Ectodermal cell (in vitro differentiated cells): Measurements from ENCODE around the gene COPS7B. TPM values are rescaled to one million over a fixed set of nuclear protein-coding genes. Genes with fewer than 3 reads are reported as not detected.
"Not testable (repeated sequence)": the region's sequence is repeated elsewhere in the genome, so short reads cannot be mapped to it uniquely, and the experiment has no call there.

Source experiments
- H3K27ac ChIP-seq: 2 replicates; pipeline ENCODE4 v1.7.0; 2013; ENCODE audit warnings: mild to moderate bottlenecking, low read depth, low read length; ENCODE audit not compliant: insufficient read depth, poor library complexity, severe bottlenecking
- H3K27me3 ChIP-seq: 2 replicates; pipeline ENCODE4 v1.7.0; 2013; ENCODE audit warnings: mild to moderate bottlenecking, low read length; ENCODE audit not compliant: insufficient read depth, control insufficient read depth, poor library complexity, severe bottlenecking
- H3K36me3 ChIP-seq: one replicate; pipeline ENCODE4 v1.7.0; 2013; ENCODE audit warnings: low read length; ENCODE audit not compliant: control insufficient read depth, insufficient read depth
- H3K4me1 ChIP-seq: one replicate; pipeline ENCODE4 v1.7.0; 2013; ENCODE audit warnings: low read length; ENCODE audit not compliant: control insufficient read depth, insufficient read depth
- H3K4me3 ChIP-seq: 2 replicates; pipeline ENCODE4 v1.7.0; 2013; ENCODE audit warnings: low read depth, low read length, control low read depth; ENCODE audit not compliant: insufficient read depth
- H3K9me3 ChIP-seq: 2 replicates; pipeline ENCODE4 v1.7.0; 2013; ENCODE audit warnings: mild to moderate bottlenecking, low read length, moderate library complexity; ENCODE audit not compliant: control insufficient read depth
- WGBS, 2 experiments: methylation state at CpG; one replicate each; pipeline ENCODE4 v1.1.7; 2013; ENCODE audit warnings: missing lambda C conversion rate in 2 of 2; 5-methylcytosine and 5-hydroxymethylcytosine counted together
- polyA plus RNA-seq, 4 experiments: library from polyadenylated mRNA; stranded (reverse); fragments of 50-300 nt; gene quantifications; one replicate each; pipeline ENCODE4 v1.2.3, GENCODE V29; 2013

The COPS7B gene
- 82.2 TPM for polyA plus RNA-seq (2013, experiment 1 of 4)
- 80.3 TPM for polyA plus RNA-seq (2013, experiment 2 of 4)
- 65.3 TPM for polyA plus RNA-seq (2013, experiment 3 of 4)
- polyA plus RNA-seq (2013, experiment 4 of 4) = 70.8 TPM

DNA sequence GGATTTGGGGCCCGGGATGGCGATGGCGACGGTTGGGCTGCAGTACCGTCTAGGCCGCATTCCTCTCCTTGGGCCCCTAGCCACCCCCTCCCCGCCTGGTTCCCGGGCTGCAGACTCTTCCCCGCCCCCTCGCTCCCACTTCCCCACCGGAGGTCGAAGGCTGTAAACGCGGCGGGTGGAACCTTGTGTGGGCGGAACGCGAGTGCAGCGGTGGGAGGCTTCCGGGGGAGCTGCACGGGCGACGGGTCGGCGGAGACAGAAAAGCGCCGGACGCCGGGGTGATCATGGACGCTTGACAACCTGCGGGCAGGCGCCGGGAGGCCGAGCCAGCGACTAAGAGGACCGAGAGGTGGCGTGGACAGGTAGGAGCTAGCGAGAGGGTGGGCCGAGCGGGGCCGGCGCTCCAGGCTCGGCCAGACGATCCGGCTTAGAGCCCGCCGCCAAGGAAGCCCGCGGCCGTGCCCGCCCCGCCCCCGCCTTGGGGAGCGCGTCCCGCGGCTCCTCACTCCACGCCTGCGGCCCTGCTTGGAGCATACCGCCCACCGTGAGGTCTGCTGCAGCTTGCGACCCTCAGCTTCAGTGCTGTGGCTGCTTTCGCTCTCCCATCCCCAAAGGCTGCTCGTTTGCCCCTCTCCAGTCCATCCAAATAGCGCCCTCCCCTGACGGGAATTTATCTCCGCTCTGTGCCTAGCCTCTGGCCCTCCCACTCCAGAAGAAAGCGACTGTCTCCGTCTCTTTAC, at the start of gene COPS7B:
TSS of gene COPS7B (plus strand) at position 269 of the 740 bp plus-strand sequence. CDS start 2,126 bp downstream, outside the sequence.
- Histone ChIP-seq H3K36me3 (peaks cover 3% of the 10 kb centered on the region), H3K27me3 (no peaks in the 10 kb centered on the region), H3K4me3 (peak within 1 kb of the TSS; percentile 62), H3K4me1 (peaks cover 12% of the 10 kb centered on the region), H3K9me3 (no peaks in the 10 kb centered on the region), H3K27ac (peak within 1 kb of the TSS; percentile 87)
- 0% methylated on average over 69 of the region's 69 CpGs for WGBS, 2 experiments

DNA sequence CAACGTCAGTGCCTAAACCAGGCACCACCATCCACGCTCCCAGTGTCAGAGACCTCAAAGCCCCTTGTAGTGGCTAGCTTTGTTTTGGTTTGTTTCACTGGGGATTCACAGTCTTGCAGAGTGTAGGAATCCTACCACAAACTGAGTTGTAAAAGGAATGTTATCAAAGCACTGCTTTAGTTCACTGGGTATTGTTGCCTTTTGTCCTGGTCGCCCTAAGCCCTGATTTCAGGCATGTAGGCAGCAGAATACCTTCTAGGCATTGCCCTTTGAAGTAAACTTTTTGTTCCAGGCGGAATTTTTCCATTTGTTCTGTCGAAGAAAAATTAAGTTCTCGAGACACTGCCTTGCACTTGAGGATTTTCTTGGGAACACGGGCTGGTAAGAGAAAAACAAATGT, 48.5 kb upstream of the COPS7B start:
- H3K4me3 ChIP-seq = no peak overlapping the region

DNA sequence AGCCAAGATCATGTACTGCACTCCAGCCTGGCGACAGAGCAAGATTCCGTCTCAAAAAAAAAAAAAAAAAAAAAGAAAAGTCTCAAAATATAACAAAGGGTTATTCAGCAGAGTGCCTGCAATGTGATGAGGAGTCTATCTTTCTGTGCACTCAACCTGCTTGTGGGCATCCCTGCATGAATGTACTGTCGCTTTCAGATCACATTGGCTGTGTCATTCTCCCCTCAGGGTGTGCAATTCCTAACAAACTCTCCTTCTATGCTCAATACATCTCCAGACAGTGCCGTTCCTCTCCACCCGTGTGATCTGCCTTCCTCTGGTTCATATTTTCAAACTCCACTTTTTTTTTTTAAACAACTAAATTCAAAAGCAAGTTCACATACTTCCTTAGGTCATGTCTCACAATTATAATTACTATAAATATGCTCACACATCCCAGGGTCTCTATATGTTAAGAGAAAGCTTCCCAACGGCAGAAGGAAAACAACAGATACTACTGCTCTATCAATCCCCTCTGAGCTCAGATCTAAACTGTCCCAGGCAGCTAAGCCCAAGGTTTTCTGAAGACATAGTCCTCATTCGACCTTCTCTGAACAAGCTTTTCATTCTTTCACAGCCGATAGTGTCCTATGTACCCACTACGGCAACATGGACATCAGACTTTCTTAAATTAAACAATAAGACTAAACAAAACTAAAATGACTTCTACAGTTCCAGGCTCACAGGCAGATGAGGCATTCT, 42.7 kb upstream of the COPS7B start:
- H3K4me3 ChIP-seq = no peak overlapping the region
- no peaks in the 10 kb centered on the region for H3K9me3 ChIP-seq
- peaks cover 14% of the 10 kb centered on the region for H3K4me1 ChIP-seq
- H3K27me3 ChIP-seq = no peaks in the 10 kb centered on the region
- H3K27ac ChIP-seq = peak overlapping the region; percentile 9
- 89 to 93% methylated on average over 9 of the region's 9 CpGs for WGBS, 2 experiments
- H3K36me3 ChIP-seq = no peaks in the 10 kb centered on the region

More for the DNA sequence above, 48.5 kb upstream of the COPS7B start:
- peak overlapping the region; percentile 38 for H3K27ac ChIP-seq
- peaks cover 16% of the 10 kb centered on the region for H3K4me1 ChIP-seq
- 46 to 56% methylated on average over 5 to 7 of the region's 7 CpGs for WGBS, 2 experiments
- no peaks in the 10 kb centered on the region for H3K27me3 ChIP-seq
- no peaks in the 10 kb centered on the region for H3K36me3 ChIP-seq
- H3K9me3 ChIP-seq = no peaks in the 10 kb centered on the region

DNA sequence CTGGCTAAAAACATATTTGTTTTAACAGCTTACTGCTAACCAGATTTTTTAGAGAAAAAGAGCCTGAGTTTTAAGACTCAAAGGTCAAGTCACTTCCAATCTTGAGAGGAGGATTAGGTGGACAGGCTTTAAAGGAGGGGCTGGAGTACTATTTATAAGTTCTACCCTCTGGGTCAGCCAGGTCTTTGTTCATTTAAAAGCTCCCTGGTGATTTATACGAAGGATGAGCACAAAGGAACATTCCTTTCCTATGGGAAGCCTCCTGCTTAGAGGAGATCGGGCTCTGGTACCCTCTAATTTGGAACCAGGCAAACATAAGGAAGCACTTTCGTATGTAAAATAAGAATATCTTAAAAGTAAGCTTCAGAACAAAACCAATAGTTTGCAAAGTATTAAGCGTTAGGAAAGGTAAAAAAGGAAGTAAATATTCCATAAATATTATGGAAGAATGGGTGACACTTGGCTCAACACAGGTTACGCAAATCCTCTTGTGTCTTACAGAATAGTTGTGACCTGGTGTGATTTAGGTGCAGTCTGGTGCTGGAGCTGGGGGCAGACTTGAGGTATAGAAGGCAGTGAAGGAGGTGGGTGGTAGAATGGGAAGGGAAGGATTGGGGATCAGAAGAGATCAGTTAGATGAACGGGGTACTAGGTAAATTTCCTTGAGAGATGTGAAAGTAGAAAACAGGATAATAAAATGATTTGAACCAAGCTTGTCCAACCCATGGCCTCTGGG, 40.8 kb upstream of the COPS7B start:
- no peaks in the 10 kb centered on the region for H3K27me3 ChIP-seq
- no peaks in the 10 kb centered on the region for H3K9me3 ChIP-seq
- peak overlapping the region; percentile 47 for H3K27ac ChIP-seq
- peaks cover 14% of the 10 kb centered on the region for H3K4me1 ChIP-seq
- no peak overlapping the region for H3K4me3 ChIP-seq
- WGBS, 2 experiments = 34 to 42% methylated on average over 5 to 6 of the region's 6 CpGs
- no peaks in the 10 kb centered on the region for H3K36me3 ChIP-seq

DNA sequence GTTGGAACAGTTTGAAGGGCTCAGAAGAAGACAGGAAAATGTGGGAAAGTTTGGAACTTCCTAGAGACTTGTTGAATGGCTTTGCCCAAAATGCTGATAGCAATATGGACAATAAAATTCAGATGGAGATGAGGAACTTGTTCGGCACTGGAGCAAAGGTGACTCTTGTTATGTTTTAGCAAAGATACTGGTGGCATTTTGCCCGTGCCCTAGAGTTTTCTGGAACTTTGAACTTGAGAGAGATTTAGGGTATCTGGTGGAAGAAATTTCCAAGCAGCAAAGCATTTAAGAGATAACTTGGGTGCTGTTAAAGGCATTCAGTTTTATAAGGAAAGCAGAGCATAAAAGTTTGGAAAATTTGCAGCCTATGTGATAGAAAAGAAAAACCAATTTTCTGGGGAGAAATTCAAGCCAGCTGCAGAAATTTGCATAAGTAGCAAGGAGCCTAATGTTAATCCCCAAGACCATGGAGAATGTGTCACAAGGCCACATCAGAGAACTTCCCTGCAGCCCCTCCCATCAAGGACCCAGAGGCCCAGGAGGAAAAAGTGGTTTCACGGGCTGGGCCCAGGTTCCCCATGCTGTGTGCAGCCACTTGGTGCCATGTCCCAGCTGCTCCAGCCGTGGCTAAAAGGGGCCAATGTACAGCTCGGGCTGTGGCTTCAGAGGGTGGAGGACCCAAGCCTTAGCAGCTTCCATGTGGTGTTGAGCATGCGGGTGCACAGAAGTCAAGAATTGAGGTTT, 37.9 kb upstream of the COPS7B start:
- H3K4me1 ChIP-seq, H3K4me3 ChIP-seq, H3K9me3 ChIP-seq, H3K27ac ChIP-seq, H3K36me3 ChIP-seq, H3K27me3 ChIP-seq: not testable (repeated sequence)
- 85 to 88% methylated on average over 6 of the region's 6 CpGs for WGBS, 2 experiments

DNA sequence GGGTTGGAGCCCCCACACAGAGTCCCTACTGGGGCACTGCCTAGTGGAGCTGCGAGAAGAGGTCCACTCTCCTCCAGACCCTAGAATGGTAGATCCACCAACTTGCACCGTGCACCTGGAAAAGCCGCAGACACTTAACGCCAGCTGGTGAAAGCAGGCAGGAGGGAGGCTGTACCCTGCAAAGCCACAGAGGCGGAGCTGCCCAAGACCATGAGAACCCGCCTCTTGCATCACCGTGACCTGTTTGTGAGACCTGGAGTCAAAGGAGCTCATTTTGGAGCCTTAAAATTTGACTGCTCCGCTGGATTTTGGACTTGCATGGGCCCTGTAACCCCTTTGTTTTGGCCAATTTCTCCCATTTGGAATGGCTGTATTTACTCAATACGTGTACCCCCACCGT, 37.2 kb upstream of the COPS7B start:
- not testable (repeated sequence) for H3K27me3 ChIP-seq, H3K27ac ChIP-seq, H3K4me1 ChIP-seq, H3K4me3 ChIP-seq, H3K36me3 ChIP-seq, H3K9me3 ChIP-seq
- WGBS, 2 experiments = 95% methylated on average over 10 of the region's 10 CpGs

DNA sequence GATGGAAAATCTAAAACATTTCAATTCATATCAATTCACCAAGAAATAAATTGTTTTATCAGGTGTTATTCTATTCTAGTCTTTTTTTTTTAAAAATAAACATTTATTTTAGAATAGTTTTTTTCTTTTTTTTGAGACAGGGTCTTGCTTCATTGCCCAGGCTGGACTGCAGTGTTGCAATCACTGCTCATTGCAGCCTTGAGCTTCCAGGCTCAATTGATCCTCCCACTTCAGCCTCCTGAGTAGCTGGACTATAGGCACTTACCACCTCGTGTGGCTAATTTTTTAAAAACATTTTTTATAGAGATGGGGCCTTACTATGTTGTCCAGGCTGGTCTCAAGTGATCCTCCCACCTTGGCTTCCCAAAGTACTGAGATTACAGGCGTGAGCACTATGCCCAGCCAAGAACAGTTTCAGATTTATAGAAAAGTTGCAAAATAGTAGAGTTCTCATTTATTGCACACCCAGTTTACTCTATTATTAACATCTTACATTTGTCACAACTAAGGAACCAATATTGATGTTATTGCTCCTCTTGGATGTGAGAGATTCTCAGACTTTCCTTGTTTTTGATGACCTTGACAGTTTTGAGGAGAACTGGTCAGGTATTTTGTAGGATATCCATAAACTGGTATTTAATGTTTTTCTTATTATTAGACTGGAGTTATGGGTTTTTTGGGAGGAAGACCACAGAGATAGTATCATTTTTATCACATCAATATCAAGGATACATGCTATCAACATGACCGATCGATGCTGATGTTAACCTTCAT, 35.0 kb upstream of the COPS7B start:
- no peaks in the 10 kb centered on the region for H3K4me1 ChIP-seq
- WGBS, 2 experiments = 91 to 96% methylated on average over 4 of the region's 4 CpGs
- no peaks in the 10 kb centered on the region for H3K27me3 ChIP-seq
- no peak overlapping the region for H3K4me3 ChIP-seq
- no peak overlapping the region for H3K27ac ChIP-seq
- H3K9me3 ChIP-seq = no peaks in the 10 kb centered on the region
- no peaks in the 10 kb centered on the region for H3K36me3 ChIP-seq

DNA sequence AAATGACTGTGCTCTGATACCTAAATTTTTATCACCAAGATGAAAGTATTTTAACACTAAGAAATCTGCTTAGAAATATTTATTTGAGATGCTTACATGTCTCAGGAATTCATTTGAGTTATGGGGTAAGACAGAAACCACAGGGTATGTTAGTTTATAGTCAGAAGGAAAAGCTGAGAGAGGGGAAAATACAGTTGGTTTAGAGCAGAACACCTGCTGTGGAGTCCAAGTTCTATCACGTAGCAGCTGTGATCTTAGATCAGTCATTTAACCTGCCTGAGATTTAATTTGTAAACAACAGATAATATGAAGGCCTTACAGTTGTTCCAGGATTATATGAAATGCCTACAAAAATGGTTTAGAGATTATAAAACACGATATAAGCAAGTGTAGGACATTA, 34.2 kb upstream of the COPS7B start:
- Histone ChIP-seq H3K36me3 (no peaks in the 10 kb centered on the region), H3K27me3 (no peaks in the 10 kb centered on the region), H3K4me3 (no peak overlapping the region), H3K27ac (no peak overlapping the region), H3K9me3 (no peaks in the 10 kb centered on the region), H3K4me1 (no peaks in the 10 kb centered on the region)
- WGBS, 2 experiments = 73 to 88% methylated on average over 1 to 2 of the region's 2 CpGs

DNA sequence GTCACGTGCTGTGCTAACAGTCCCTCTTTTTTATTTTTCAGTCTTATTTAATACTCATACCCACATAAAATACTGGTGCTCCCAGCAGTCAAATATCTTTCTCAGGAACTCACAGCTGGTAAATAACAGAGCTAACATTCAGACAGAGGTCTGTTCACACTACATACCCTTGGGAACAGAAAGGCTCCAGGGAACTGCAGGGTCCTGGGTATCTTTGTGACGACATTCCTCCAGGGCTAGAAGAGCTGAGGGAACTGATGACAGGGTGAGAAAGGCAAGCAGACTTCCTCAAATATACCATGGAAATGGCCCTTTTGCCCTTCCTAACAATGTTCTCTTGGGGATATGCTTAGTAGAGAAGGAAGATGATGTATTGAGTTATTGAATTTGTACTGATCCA, 24.5 kb upstream of the COPS7B start:
- H3K36me3 ChIP-seq = no peaks in the 10 kb centered on the region
- H3K4me3 ChIP-seq = no peak overlapping the region
- H3K4me1 ChIP-seq = no peaks in the 10 kb centered on the region
- 78 to 89% methylated on average over 2 of the region's 2 CpGs for WGBS, 2 experiments
- no peaks in the 10 kb centered on the region for H3K9me3 ChIP-seq
- no peak overlapping the region for H3K27ac ChIP-seq
- H3K27me3 ChIP-seq = no peaks in the 10 kb centered on the region
